HG03469 (cell line): Measurements from ENCODE around the gene PAX7.
"Not testable (repeated sequence)": the region's sequence is repeated elsewhere in the genome, so short reads cannot be mapped to it uniquely, and the experiment has no call there.

ENCODE experiments used
- ATAC-seq: cut with Tn5 transposase; IDR thresholded peaks from one replicate; pipeline ENCODE4 v1.9.1; 2021; ENCODE audit warnings: mild to moderate bottlenecking, moderate library complexity, moderate number of reproducible peaks; ENCODE audit not compliant: unreplicated experiment

Gene PAX7

DNA sequence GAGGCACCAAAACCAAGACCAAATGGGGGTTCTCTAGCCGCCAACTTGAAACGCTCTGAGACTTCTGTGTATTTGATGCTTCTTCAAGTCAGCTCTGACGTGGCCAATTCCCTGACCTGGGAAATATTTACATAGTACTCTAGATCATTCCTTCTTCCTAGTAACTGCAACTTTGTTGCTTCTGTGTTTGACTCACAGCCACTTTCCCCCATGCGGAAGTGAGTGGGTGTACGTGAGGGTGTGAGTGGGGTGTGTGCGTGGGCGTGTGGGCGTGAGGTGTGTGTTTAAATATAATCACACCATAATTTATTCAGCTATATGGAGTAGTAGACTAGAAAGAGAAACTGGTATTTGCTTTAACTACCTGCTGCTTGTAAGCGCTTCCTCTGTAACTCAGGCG, 117.8 kb downstream of the PAX7 start:
- no peak for ATAC-seq

DNA sequence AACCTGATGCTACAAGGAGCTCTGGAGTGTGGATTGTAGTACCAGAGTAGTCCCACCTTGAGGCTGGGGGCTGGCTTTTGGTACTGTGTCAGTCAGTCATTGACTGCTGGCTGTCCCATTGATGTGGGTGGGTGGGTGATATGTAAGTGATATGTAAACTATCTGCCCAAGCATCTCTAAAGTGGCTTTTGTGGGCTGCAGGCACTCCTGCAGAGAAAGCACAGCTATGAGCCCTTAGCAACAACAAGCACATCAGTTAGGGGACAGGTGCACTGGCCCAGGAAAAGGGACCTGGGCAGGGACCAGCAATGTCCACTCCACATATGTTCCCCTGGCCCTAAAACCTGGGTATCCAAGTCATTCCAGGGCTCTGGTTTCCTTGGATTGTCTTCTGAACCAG, 118.9 kb downstream of the PAX7 start:
- ATAC-seq: no peak

DNA sequence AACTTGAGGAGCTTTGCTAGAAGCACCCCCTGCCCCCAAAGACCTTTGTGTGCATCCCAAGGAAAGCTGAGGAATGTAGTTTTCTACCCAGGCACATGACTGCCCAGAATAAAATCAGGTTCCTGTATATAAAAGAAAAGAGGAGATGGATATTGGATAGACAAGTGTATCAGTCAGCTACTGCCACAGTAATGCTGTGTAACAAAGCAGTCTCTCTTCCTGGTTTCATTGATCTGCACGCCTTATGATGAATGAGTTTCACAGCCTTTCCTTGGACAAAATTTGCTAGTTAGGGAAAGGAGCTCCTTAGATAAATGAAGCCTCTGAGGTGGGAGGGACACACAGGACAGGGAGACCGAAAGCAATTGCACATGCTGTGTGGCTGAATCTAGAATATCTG, 120.0 kb downstream of the PAX7 start:
- no peak for ATAC-seq

DNA sequence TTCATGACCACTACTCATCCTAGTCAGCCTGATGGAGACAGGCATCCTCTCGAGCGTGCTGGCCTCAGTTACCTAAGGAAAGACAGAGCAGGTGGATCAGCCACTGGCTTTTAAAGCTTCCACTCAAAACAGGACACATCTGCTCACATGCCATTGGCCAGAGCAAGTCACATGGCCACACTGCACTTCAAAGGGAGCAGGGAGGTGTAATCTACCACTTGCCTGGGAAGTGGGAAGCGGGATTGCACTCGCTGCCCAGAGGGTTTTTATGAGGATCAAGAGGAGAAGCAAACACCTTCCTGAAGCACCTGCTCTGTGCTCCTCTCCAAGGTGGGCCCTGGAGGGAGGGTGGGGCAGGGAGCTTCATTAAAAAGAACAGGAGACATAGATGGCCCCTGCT, 120.8 kb downstream of the PAX7 start:
- no peak for ATAC-seq

DNA sequence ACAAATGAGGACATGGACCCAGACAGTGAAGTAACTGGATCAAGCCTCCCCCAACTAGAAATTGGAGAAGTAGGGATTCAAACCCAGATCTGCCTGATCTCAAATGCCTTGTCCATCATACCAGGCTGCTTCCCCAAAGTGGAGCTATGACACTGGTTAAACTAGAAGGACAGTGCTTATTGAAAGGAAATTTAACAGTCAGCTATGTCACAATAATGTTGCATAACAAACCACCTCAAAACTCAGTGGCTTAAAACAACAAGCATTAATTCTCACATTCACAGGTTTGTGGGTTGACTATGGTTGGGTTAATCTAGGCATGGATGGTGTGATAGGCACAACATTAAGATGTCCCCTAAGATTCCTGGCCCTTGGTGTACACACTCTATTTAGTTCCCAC, 121.8 kb downstream of the PAX7 start:
- ATAC-seq: no peak

DNA sequence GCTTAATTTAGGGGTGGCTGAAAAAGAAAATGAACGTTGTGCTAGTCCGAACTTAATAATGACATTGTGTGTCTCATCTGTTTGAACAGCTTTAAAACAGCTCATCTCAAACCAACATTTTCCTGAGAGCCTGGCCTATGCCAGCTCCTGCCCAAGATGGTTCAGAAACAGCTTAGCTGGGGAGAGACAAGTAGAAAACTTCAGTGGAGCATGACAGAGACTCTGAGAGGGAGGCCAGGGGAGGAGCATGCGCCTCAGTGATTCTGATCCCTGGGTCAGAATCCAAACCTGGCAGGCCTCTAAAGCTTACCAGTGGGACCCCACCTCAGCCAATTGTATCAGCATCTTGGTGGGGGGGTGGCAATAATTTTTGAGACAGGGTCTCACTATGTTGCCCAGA, 129.5 kb downstream of the PAX7 start:
- no peak for ATAC-seq

DNA sequence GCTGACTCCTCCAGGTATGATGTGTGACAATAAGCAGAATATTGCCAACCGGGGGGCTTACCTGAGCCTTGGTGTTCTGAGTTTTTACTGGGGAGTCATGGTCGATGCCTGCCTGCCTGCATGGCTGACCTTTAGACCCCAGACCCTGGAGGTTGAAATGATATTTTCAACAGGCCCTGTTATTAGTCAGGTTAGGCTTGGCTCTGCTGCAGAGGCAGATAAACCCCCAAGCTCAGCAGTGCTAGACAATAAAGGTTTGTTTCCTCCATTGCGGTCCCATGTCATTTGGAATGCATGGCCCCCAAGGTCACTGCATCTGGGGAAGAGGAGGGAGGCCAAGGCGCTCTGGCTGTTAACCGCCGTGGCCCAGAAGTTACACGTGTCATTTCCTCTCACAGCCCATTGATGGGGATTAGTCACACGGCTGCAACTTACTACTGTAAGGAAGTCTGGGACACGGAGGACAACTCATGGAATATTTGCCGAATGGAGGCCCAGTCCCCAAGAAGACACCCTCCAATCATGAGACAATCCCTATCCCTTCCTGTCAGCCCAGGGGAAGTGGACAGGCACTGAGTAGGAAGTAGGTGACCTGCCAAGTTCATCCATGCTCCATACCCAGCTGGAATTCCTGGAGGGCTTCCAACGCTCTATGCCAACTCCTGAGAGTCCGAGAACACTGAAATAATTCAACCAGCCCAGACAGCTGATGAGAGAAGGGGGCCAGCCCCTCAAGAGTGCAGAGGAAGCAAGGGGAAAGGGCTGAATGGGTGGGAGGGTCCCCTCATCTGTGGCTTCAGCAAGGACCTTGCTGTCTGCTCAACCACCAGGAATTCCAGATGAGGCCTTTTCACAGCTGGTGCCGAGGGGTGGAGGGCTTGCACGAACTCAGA, 131.5 kb downstream of the PAX7 start:
- ATAC-seq: no peak

DNA sequence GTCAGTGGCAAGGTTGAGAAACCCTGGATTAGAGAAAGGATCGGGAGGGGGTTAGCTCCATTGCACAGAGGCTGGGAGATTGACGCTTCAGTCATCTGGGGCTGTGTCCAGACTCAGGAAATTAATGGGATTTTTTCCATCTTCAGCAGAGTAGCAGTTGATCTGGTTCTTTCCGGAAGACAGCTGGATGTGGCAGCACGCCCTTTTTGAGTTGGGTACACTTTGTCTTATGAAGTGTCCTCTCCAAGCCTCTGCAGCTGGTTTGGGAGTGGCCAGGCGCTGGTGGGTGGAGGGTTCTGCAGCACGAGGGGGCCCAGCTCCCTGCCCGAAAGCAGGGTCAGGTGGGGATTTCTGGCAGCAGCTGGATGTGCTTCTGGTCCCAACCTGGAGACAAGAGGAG, 133.7 kb downstream of the PAX7 start:
- no peak for ATAC-seq

DNA sequence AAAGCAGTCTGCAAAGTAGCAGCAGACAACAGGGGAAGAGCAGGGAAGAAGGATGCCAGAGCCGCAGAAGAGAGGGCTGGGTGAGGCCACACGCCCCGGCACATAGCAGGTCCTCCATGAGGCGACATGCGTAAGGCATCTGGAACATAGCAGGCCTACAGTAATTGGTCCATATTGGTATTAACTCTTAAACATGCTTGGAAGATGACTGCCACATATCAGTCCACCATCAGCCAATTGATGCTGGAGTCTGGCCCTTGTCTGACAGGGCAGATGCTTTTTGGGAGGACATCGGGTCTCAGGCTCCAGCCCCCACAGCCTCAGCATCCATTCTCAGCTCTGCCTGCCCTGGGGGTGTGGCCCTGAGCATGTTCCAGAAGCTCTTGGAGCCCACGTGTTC, 135.1 kb downstream of the PAX7 start:
- no peak for ATAC-seq

DNA sequence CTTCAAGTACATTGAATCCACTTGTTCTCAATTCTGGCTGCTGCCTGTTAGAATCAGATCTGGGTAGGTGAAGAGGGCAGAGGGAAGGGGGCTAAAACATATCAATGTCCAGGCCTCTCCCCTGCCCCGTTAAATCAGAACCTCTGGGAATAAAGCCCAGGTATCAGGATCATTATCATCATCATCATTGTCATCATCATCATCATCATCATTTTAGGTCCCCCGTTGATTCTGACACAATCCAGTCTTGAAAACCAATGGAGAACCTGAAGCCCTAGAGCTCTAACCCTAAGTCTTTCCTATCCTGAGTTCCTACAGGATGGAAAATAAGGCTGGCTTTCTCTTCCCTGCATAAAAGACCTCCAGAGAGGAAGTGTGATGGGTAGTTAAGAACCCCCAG, 135.7 kb downstream of the PAX7 start:
- no peak for ATAC-seq

DNA sequence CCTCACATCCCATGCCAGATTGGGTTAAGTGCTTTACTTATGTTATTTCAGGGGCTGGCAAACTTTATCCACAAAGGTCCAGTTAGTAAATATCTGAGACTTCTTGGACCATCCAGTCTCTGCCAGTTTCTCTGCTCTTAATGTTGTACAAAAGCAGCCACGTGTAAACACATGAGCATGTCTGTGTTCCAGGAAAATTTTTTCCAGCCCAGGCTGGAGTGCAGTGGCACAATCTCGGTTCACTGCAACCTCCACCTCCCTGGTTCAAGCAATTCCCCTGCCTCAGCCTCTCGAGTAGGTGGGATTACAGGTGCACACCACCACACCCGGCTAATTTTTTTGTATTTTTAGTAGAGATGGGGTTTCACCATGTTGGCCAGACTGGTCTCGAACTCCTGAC, 136.9 kb downstream of the PAX7 start:
- ATAC-seq: not testable (repeated sequence)

DNA sequence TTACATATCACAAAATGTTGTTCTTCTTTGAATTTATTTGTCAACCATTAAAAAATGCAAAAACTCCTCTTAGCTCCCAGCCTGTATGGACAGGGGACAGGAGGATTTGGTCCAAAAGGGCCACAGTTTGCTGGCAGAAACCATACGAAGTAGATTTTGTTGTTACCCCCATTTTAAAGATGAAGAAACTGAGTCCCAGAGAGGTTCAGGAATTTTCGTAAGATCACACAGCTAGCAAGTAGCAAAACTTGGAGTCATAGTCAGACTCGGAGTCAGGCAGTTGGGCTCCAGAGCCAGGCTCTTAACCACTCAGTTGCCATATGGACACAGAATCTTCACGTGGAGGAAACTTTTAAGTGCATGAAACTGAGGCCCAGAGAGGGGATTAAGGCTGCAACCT, 137.4 kb downstream of the PAX7 start:
- no peak for ATAC-seq

DNA sequence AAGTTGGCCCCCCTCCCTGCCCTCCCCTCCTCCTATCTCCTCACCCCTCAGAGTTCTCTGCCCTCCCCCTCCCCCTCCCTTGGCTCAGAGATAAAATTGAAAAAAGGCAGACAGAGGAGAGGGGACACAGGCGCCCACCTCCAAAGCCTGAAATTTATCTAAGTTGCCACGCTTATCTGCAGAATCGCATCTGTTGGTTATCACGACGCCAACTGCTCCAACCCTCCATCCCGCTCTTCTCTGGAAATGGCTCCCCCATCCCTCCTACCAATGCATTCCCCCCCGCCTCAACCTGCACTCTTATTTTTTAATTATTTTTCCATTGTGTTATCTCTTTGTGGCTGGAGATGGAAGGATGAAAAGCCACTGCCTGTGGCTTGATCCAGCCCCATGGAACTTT, 138.5 kb downstream of the PAX7 start:
- no peak for ATAC-seq

DNA sequence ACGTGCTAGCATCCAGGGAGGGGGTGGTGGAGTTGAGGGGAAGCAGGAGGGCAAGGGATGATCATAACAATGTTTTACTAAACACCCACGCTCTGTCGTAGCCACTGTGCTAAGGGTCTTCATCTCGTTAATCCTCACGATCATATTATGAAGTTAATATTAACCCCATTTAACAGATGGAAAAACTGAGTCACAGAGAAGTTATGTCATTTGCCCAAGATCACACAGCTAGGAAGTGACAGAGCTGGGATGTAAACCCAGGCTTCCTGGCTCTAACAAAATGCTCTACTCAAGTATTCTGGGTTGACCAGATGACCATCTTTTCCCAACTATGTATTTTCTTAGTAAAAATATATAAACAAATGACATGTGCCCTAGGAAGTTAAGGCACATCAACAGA, 140.2 kb downstream of the PAX7 start:
- no peak for ATAC-seq

DNA sequence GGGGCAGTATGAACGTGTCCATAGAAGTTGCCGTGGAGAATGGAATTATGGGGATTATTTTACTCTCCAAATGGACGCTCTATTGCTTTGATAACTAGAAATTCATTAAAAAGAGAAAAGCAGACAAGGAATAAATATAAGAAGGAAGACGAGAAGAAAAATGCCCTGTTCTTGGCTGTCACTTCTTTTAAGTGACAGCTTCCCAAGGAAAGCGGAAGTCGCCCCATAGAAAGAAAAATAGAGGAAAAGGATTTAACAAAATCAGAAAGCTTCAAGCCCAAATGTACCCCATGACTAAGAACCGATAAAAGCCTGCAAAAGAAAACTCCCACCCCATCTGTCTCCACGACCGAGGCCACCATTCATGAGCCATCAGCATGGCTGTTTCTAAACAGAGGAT, 143.1 kb downstream of the PAX7 start:
- ATAC-seq: no peak

DNA sequence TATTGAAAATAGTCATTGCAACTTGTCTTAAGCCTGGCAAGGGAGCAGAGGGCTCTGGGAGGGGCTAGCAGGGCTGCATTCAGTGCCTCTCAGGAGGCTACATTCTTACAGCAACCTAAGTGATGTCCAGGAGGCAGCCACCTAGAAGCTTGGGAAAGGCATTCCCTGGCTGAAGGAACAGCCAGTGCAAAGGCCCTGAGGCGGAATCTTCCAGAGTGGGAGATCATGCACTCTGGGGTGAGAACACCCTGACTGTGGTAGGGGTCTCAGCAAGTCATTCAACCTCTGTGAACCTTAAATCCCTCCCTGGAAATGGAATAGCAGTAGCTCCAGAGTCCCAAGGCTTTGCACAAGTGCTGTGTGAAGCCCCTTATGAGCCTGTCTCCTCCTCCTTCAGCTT, 144.7 kb downstream of the PAX7 start:
- ATAC-seq: no peak

DNA sequence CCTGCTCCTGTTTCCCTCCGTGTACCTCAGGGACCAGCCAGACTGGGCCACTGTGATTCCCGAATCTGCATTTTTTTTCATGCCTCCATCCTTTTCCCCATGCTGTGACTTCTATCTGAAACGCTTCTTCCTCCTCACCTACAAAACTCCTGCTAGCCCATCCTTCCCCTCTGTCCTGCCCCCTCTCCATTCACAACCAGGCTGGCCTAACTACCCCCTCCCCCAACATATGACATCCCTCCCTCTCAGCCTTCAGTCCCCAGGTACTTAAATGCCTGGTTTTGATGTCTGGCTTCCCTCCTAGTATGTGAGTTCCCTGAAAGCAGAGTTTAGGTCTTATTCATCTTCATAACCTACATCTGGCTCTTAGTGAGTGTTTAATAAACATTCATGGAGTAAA, 146.1 kb downstream of the PAX7 start:
- no peak for ATAC-seq

DNA sequence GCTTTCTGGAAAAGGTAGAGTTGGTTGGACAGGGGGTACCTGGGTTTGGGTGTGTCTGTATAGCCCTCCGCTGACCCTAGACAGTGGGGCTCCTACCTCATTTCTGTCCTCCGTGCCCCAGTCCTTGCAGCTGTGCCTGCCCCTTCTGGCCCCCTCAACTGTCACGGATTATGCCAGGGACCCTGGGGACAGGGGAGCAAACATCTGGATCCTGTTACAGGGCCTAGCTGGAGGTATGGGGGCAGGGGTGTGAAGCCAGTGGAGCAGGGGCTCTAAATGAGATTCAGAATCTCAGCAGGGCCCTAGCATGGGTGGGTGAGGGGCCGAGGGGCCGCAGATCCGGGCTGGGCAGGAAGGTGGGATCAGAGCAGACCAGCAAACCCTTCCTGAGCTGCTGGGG, 147.8 kb downstream of the PAX7 start:
- no peak for ATAC-seq

DNA sequence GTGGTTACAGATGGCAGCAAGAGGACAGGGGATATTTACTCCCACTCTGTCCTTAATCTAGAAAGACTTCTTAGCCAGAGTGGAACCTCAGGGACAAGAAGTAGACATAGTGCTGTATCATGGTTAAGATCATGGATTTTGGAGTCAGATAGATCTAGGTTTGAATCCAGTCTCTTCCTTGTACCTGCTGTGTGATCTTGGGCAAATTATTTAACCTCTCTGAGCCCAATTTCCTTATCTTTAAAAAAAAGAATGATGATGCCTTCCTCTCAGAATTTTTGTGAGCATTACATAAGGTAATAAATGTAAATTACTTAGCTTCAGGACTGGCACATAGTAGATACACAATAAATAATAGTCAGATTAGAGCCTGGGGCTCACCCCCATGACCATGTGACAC, 150.4 kb downstream of the PAX7 start:
- no peak for ATAC-seq

DNA sequence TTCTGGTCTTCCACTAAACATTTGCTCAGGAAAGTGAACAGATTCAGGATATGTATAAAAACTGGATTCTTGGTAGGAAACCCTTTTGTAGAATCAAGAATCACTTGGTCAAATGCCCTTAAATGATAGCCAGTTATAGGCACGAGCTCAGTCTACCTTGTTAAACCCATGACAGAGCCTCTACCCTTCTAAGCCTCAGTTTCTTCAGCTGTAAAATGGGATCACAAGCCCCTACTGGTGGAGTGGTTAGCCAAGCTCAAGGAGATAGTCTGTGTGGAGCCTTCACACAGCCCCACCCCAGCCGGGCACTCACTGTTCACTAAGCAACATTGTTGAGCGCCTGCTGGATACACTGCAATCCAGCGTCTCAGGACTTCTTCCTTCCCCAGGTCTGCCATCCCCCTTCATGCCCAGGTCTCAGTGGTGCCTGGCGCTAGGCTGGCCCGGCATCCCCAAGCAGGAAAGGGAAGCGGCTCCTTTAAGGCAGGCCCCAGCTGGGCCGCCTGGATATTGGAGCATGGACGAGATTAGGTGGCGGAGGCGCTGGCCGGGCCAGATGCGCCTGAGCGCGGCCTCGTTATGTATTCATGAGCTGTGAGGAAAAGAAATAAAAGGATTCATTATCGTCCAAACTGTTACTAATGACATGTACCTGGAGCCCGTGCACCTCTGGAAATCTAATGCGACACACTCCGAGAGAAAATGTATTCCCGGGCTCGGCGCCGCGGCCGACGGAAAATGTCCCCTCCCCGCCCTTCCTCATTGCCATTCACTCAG, 153.2 kb downstream of the PAX7 start:
- ATAC-seq: no peak

DNA sequence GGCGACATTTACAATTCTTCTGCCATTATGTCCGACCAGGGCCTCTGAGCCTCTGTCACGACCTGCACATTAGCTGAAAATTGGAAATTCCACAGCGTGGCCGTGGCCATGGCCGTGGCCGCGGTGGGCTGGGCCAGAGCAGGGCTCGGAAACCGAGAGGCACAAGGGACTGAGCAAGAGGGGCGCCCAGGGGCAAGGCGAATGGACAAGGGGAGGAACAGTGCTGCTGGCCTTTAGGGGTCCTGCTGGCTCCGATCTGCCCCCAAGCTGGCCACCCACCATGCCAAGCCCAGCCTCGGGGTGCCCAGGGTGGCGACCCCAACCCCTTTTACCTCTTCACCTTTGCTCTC, 153.8 kb downstream of the PAX7 start:
- ATAC-seq: no peak

DNA sequence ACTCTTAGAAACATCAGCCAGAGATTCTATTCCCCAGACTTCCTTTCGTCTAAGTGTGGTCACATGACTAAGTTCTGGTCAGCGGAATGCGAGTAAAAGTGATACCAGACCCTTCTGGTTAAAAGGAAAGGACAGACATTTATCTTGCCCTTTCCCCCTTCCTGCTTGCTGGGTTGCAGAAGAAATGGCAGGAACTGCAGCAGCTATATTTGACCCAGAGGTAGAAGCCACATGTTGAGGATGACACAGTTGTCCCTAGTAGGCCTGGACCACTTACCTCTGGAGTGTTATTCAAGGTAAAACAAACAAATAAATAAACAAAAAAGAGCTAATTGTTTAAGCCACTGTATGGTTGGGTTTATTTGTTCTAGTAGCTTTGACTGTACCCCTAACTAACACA, 155.5 kb downstream of the PAX7 start:
- ATAC-seq: no peak
